ENCODE results near the gene LBHD1. TPM values are rescaled to one million over a fixed set of nuclear protein-coding genes. Genes with fewer than 3 reads are reported as not detected.
A peak's percentile ranks its signal among the peaks of the same experiment; 100 is the strongest.

LBHD1 gene
- polyA plus RNA-seq, 2 donors, result 2.7 to 5.2 TPM

- H3K4me3 ChIP-seq (ENCODE audit: low read depth in 1 of 2, low read length in 2 of 2), result no peak overlapping the region
- WGBS, 2 donors, result 90 to 91% methylated on average over 24 of the region's 24 CpGs
- no peaks in the 10 kb centered on the region for H3K27me3 ChIP-seq (ENCODE audit: control insufficient read depth in 1 of 2, insufficient read depth in 2 of 2, low read length in 2 of 2)
- peaks cover 10 to 25% of the 10 kb centered on the region in 2 donors for H3K36me3 ChIP-seq (ENCODE audit: control insufficient read depth in 2 of 2, insufficient read depth in 2 of 2, low read length in 1 of 2)
- peaks cover 0 to 11% of the 10 kb centered on the region in 2 donors for H3K4me1 ChIP-seq (ENCODE audit: control insufficient read depth in 2 of 2, insufficient read depth in 2 of 2, low read length in 1 of 2)
- H3K9me3 ChIP-seq (ENCODE audit: control insufficient read depth in 2 of 2, insufficient read depth in 1 of 2, low read depth in 1 of 2, low read length in 1 of 2), result no peaks in the 10 kb centered on the region
- H3K27ac ChIP-seq (ENCODE audit: low read depth in 2 of 2, low read length in 1 of 2), result no peak overlapping the region
Observed at GRCh38 chr11:62648185-62648966, 23.7 kb downstream of the LBHD1 start.

GRCh38 chr11:62647609-62648005 is 24.5 kb downstream of the LBHD1 start:
- peaks cover 0 to 11% of the 10 kb centered on the region in 2 donors for H3K4me1 ChIP-seq (ENCODE audit: control insufficient read depth in 2 of 2, insufficient read depth in 2 of 2, low read length in 1 of 2)
- H3K27ac ChIP-seq (ENCODE audit: low read depth in 2 of 2, low read length in 1 of 2), result no peak overlapping the region
- 82 to 87% methylated on average over 6 of the region's 6 CpGs for WGBS, 2 donors
- H3K36me3 ChIP-seq (ENCODE audit: control insufficient read depth in 2 of 2, insufficient read depth in 2 of 2, low read length in 1 of 2), result peaks cover 10 to 25% of the 10 kb centered on the region in 2 donors
- H3K9me3 ChIP-seq (ENCODE audit: control insufficient read depth in 2 of 2, insufficient read depth in 1 of 2, low read depth in 1 of 2, low read length in 1 of 2), result no peaks in the 10 kb centered on the region
- no peak overlapping the region for H3K4me3 ChIP-seq (ENCODE audit: low read depth in 1 of 2, low read length in 2 of 2)
- no peaks in the 10 kb centered on the region for H3K27me3 ChIP-seq (ENCODE audit: control insufficient read depth in 1 of 2, insufficient read depth in 2 of 2, low read length in 2 of 2)

GRCh38 chr11:62646825-62647608 is 25.1 kb downstream of the LBHD1 start:
- no peaks in the 10 kb centered on the region for H3K9me3 ChIP-seq (ENCODE audit: control insufficient read depth in 2 of 2, insufficient read depth in 1 of 2, low read depth in 1 of 2, low read length in 1 of 2)
- no peak overlapping the region for H3K4me3 ChIP-seq (ENCODE audit: low read depth in 1 of 2, low read length in 2 of 2)
- no peaks in the 10 kb centered on the region for H3K27me3 ChIP-seq (ENCODE audit: control insufficient read depth in 1 of 2, insufficient read depth in 2 of 2, low read length in 2 of 2)
- peaks cover 0 to 11% of the 10 kb centered on the region in 2 donors for H3K4me1 ChIP-seq (ENCODE audit: control insufficient read depth in 2 of 2, insufficient read depth in 2 of 2, low read length in 1 of 2)
- peak overlapping the region; percentile 74 for H3K27ac ChIP-seq (ENCODE audit: low read depth in 2 of 2, low read length in 1 of 2)
- 60% methylated on average over 32 of the region's 32 CpGs for WGBS, 2 donors
- H3K36me3 ChIP-seq (ENCODE audit: control insufficient read depth in 2 of 2, insufficient read depth in 2 of 2, low read length in 1 of 2), result peaks cover 10 to 25% of the 10 kb centered on the region in 2 donors

GRCh38 chr11:62645946-62646824 is 25.9 kb downstream of the LBHD1 start, which contains the start of gene GANAB:
GANAB (minus strand) TSS chr11:62646613; CDS start chr11:62646599, 14 bp downstream.
- Histone ChIP-seq H3K4me3 (ENCODE audit: low read depth in 1 of 2, low read length in 2 of 2) (peak within 1 kb of the TSS; percentile 82 to 85), H3K27ac (ENCODE audit: low read depth in 2 of 2, low read length in 1 of 2) (peak within 1 kb of the TSS; percentile 90 to 94), H3K9me3 (ENCODE audit: control insufficient read depth in 2 of 2, insufficient read depth in 1 of 2, low read depth in 1 of 2, low read length in 1 of 2) (no peaks in the 10 kb centered on the region), H3K36me3 (ENCODE audit: control insufficient read depth in 2 of 2, insufficient read depth in 2 of 2, low read length in 1 of 2) (peaks cover 10 to 25% of the 10 kb centered on the region in 2 donors), H3K4me1 (ENCODE audit: control insufficient read depth in 2 of 2, insufficient read depth in 2 of 2, low read length in 1 of 2) (peaks cover 0 to 11% of the 10 kb centered on the region in 2 donors), H3K27me3 (ENCODE audit: control insufficient read depth in 1 of 2, insufficient read depth in 2 of 2, low read length in 2 of 2) (no peaks in the 10 kb centered on the region)
- WGBS, 2 donors, result 0% methylated on average over 67 to 73 of the region's 73 CpGs

- H3K4me3 ChIP-seq (ENCODE audit: low read depth in 1 of 2, low read length in 2 of 2), result peak overlapping the region; percentile 82 to 85
- 12 to 13% methylated on average over 11 of the region's 11 CpGs for WGBS, 2 donors
- H3K27me3 ChIP-seq (ENCODE audit: control insufficient read depth in 1 of 2, insufficient read depth in 2 of 2, low read length in 2 of 2), result no peaks in the 10 kb centered on the region
- H3K27ac ChIP-seq (ENCODE audit: low read depth in 2 of 2, low read length in 1 of 2), result peak overlapping the region in 1 of 2 donors; percentile 94
- H3K9me3 ChIP-seq (ENCODE audit: control insufficient read depth in 2 of 2, insufficient read depth in 1 of 2, low read depth in 1 of 2, low read length in 1 of 2), result no peaks in the 10 kb centered on the region
- H3K36me3 ChIP-seq (ENCODE audit: control insufficient read depth in 2 of 2, insufficient read depth in 2 of 2, low read length in 1 of 2), result peaks cover 10 to 25% of the 10 kb centered on the region in 2 donors
- H3K4me1 ChIP-seq (ENCODE audit: control insufficient read depth in 2 of 2, insufficient read depth in 2 of 2, low read length in 1 of 2), result peaks cover 0 to 11% of the 10 kb centered on the region in 2 donors
Observed at GRCh38 chr11:62645671-62645945, 26.5 kb downstream of the LBHD1 start.

- H3K9me3 ChIP-seq (ENCODE audit: control insufficient read depth in 2 of 2, insufficient read depth in 1 of 2, low read depth in 1 of 2, low read length in 1 of 2), result no peaks in the 10 kb centered on the region
- H3K4me1 ChIP-seq (ENCODE audit: control insufficient read depth in 2 of 2, insufficient read depth in 2 of 2, low read length in 1 of 2), result peaks cover 0 to 11% of the 10 kb centered on the region in 2 donors
- H3K27ac ChIP-seq (ENCODE audit: low read depth in 2 of 2, low read length in 1 of 2), result no peak overlapping the region
- WGBS, 2 donors, result 84% methylated on average over 8 of the region's 8 CpGs
- H3K27me3 ChIP-seq (ENCODE audit: control insufficient read depth in 1 of 2, insufficient read depth in 2 of 2, low read length in 2 of 2), result no peaks in the 10 kb centered on the region
- H3K4me3 ChIP-seq (ENCODE audit: low read depth in 1 of 2, low read length in 2 of 2), result no peak overlapping the region
- H3K36me3 ChIP-seq (ENCODE audit: control insufficient read depth in 2 of 2, insufficient read depth in 2 of 2, low read length in 1 of 2), result peaks cover 10 to 20% of the 10 kb centered on the region in 2 donors
Observed at GRCh38 chr11:62644220-62644619, 27.8 kb downstream of the LBHD1 start.

GRCh38 chr11:62632492-62632891 is 39.6 kb downstream of the LBHD1 start:
- Histone ChIP-seq H3K36me3 (ENCODE audit: control insufficient read depth in 2 of 2, insufficient read depth in 2 of 2, low read length in 1 of 2) (peaks cover 43 to 56% of the 10 kb centered on the region in 2 donors), H3K9me3 (ENCODE audit: control insufficient read depth in 2 of 2, insufficient read depth in 1 of 2, low read depth in 1 of 2, low read length in 1 of 2) (peaks cover 0 to 2% of the 10 kb centered on the region in 2 donors), H3K27ac (ENCODE audit: low read depth in 2 of 2, low read length in 1 of 2) (peak overlapping the region in 1 of 2 donors; percentile 17), H3K4me3 (ENCODE audit: low read depth in 1 of 2, low read length in 2 of 2) (no peak overlapping the region), H3K27me3 (ENCODE audit: control insufficient read depth in 1 of 2, insufficient read depth in 2 of 2, low read length in 2 of 2) (no peaks in the 10 kb centered on the region), H3K4me1 (ENCODE audit: control insufficient read depth in 2 of 2, insufficient read depth in 2 of 2, low read length in 1 of 2) (no peaks in the 10 kb centered on the region)
- WGBS, 2 donors, result 79 to 84% methylated on average over 6 of the region's 6 CpGs

- WGBS, 2 donors, result 84 to 91% methylated on average over 3 of the region's 3 CpGs
- Histone ChIP-seq H3K36me3 (ENCODE audit: control insufficient read depth in 2 of 2, insufficient read depth in 2 of 2, low read length in 1 of 2) (peaks cover 50 to 57% of the 10 kb centered on the region in 2 donors), H3K9me3 (ENCODE audit: control insufficient read depth in 2 of 2, insufficient read depth in 1 of 2, low read depth in 1 of 2, low read length in 1 of 2) (peaks cover 0 to 2% of the 10 kb centered on the region in 2 donors), H3K4me1 (ENCODE audit: control insufficient read depth in 2 of 2, insufficient read depth in 2 of 2, low read length in 1 of 2) (no peaks in the 10 kb centered on the region), H3K27me3 (ENCODE audit: control insufficient read depth in 1 of 2, insufficient read depth in 2 of 2, low read length in 2 of 2) (no peaks in the 10 kb centered on the region), H3K27ac (ENCODE audit: low read depth in 2 of 2, low read length in 1 of 2) (no peak overlapping the region), H3K4me3 (ENCODE audit: low read depth in 1 of 2, low read length in 2 of 2) (no peak overlapping the region)
Observed at GRCh38 chr11:62627713-62628112, 44.4 kb downstream of the LBHD1 start.

- Histone ChIP-seq H3K4me1 (ENCODE audit: control insufficient read depth in 2 of 2, insufficient read depth in 2 of 2, low read length in 1 of 2) (peaks cover 0 to 5% of the 10 kb centered on the region in 2 donors), H3K27ac (ENCODE audit: low read depth in 2 of 2, low read length in 1 of 2) (peak overlapping the region; percentile 92 to 98), H3K4me3 (ENCODE audit: low read depth in 1 of 2, low read length in 2 of 2) (no peak overlapping the region), H3K27me3 (ENCODE audit: control insufficient read depth in 1 of 2, insufficient read depth in 2 of 2, low read length in 2 of 2) (no peaks in the 10 kb centered on the region), H3K36me3 (ENCODE audit: control insufficient read depth in 2 of 2, insufficient read depth in 2 of 2, low read length in 1 of 2) (peaks cover 17 to 21% of the 10 kb centered on the region in 2 donors), H3K9me3 (ENCODE audit: control insufficient read depth in 2 of 2, insufficient read depth in 1 of 2, low read depth in 1 of 2, low read length in 1 of 2) (no peaks in the 10 kb centered on the region)
- 80 to 82% methylated on average over 7 of the region's 7 CpGs for WGBS, 2 donors
Observed at GRCh38 chr11:62622476-62623089, 49.5 kb downstream of the LBHD1 start.
